ENCODE results near the gene IGF1.

DNA sequence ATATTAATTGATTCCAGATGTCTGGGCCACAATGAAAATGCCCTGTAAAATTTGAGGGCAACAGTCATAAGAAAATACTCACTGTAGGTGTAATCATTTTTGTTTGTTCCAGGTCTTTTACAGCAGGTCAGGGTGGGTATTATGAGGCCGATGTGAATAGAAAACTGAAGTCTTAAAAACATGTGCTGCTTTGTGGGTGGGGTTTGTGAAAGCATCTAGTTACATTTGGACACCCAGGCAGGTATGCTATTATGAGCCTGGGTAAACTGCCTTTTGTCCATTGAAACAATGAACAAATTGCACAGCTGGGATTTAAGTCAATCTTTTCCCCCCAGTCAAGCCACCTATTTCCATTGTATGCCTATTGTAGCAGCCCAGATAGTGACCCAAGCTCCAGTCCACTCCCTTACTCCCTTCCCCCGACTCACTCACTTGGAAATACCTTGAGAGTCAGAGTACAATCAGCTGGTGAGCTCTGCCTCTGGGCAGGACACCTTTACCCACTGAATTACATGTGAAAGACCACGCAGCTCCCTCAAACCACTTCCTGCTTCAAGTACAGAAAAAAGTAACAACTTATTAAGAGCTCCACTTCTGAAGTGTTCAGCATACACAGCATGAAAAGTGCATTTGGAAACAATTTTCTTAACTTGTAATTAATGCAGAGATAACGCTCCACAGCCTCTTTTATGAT, 1.8 kb downstream of the IGF1 start:
- no peak for TF ChIP-seq POLR2AphosphoS5 (IDR thresholded peaks at IDR 0.05)
- TF ChIP-seq, protein P1, sequence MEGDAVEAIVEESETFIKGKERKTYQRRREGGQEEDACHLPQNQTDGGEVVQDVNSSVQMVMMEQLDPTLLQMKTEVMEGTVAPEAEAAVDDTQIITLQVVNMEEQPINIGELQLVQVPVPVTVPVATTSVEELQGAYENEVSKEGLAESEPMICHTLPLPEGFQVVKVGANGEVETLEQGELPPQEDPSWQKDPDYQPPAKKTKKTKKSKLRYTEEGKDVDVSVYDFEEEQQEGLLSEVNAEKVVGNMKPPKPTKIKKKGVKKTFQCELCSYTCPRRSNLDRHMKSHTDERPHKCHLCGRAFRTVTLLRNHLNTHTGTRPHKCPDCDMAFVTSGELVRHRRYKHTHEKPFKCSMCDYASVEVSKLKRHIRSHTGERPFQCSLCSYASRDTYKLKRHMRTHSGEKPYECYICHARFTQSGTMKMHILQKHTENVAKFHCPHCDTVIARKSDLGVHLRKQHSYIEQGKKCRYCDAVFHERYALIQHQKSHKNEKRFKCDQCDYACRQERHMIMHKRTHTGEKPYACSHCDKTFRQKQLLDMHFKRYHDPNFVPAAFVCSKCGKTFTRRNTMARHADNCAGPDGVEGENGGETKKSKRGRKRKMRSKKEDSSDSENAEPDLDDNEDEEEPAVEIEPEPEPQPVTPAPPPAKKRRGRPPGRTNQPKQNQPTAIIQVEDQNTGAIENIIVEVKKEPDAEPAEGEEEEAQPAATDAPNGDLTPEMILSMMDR (IDR thresholded peaks at IDR 0.05), result no peak
